Ovary (tissue), 3 donors: ENCODE results near the gene RTKN.
A peak's percentile ranks its signal among the peaks of the same experiment; 100 is the strongest.

Experiments
- EP300 ChIP-seq: sonication (generic); formaldehyde crosslinking; IDR thresholded peaks from one replicate; pipeline ENCODE4 v1.6.1; 2017; ENCODE audit warnings: antibody characterized with exemption
- POLR2A ChIP-seq: fragments of 450-650 bp; IDR thresholded peaks from one replicate; pipeline ENCODE4 v1.6.1; 2017; ENCODE audit warnings: antibody characterized with exemption, mild to moderate bottlenecking, moderate library complexity
- TF ChIP-seq, protein P1 (sequence below), 3 donors: fragments of 450-650 bp in 2 of 3; fragments of 200-600 bp in 1 of 3; IDR thresholded peaks; one replicate each; pipeline versions ENCODE4 v1.5.1 to v1.8.0; 2016 to 2022; ENCODE audit warnings: antibody characterized with exemption in 3 of 3, mild to moderate bottlenecking in 1 of 3
- donor health status: DM: no; HTN: no; CAD: no.

- peak; percentile 53 for TF ChIP-seq POLR2A
- TF ChIP-seq, protein P1, sequence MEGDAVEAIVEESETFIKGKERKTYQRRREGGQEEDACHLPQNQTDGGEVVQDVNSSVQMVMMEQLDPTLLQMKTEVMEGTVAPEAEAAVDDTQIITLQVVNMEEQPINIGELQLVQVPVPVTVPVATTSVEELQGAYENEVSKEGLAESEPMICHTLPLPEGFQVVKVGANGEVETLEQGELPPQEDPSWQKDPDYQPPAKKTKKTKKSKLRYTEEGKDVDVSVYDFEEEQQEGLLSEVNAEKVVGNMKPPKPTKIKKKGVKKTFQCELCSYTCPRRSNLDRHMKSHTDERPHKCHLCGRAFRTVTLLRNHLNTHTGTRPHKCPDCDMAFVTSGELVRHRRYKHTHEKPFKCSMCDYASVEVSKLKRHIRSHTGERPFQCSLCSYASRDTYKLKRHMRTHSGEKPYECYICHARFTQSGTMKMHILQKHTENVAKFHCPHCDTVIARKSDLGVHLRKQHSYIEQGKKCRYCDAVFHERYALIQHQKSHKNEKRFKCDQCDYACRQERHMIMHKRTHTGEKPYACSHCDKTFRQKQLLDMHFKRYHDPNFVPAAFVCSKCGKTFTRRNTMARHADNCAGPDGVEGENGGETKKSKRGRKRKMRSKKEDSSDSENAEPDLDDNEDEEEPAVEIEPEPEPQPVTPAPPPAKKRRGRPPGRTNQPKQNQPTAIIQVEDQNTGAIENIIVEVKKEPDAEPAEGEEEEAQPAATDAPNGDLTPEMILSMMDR (IDR thresholded peaks at IDR 0.05), result peak; percentile 76 to 87 (median 83)
- TF ChIP-seq EP300, result peak; percentile 24
Observed at GRCh38 chr2:74482801-74483674, 41.3 kb upstream of the RTKN start, which contains the start of the genes CCDC142 and TTC31.
